Epithelial cell of esophagus (primary cell): ENCODE measurements around the gene ZNF345.
A peak's percentile ranks its signal among the peaks of the same experiment; 100 is the strongest.

ENCODE experiments used
- DNase-seq: peaks from one replicate; pipeline ENCODE4 v3.0.0; 2010; ENCODE audit warnings: low read depth
- H3K4me3 ChIP-seq: 2 replicates; pipeline ENCODE4 v1.5.1; 2011; ENCODE audit warnings: mild to moderate bottlenecking, low read length, control low read depth
- TF ChIP-seq, protein P1 (sequence below): IDR thresholded peaks from 2 replicates; pipeline ENCODE4 v1.5.1; 2011; ENCODE audit warnings: low read depth, mild to moderate bottlenecking, low read length, control low read depth, inconsistent platforms; ENCODE audit not compliant: insufficient read depth; ENCODE audit errors: missing control alignments

The ZNF345 gene

DNA sequence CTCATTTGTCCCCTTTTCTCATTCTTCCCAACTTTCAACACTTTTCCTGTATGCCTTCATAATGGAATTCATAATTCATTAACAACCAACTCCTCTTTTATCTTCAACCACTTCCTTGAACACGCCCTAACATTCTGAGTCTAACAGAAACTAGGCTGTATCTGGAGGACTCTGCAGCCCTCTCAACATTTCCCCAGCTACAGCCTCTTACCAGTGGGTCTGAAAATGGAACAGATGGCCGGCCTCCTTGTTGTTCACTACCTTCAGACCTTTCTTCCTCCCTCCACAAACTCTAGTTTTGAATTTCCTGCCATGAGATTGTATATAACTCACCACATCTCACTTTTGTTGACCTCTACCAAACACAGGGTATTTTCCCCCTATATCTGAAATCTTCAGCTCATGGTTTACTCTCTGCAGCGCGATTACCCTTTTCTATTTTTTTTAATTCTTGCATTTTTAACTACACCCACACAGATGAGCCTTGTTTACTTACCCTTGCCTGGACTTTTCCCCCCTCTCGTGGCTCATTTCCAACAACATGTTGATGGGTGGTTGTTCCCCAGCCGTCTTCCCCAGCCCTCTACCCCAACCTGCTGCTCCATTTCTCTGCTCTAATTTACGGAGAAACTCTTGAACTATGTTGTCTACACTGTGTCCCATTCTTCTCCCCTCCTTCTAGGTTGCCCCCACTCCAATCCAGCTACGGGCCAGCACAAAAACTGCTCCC lies 13.3 kb upstream of the ZNF345 start:
- peak; percentile 17 for DNase-seq
- TF ChIP-seq, protein P1, sequence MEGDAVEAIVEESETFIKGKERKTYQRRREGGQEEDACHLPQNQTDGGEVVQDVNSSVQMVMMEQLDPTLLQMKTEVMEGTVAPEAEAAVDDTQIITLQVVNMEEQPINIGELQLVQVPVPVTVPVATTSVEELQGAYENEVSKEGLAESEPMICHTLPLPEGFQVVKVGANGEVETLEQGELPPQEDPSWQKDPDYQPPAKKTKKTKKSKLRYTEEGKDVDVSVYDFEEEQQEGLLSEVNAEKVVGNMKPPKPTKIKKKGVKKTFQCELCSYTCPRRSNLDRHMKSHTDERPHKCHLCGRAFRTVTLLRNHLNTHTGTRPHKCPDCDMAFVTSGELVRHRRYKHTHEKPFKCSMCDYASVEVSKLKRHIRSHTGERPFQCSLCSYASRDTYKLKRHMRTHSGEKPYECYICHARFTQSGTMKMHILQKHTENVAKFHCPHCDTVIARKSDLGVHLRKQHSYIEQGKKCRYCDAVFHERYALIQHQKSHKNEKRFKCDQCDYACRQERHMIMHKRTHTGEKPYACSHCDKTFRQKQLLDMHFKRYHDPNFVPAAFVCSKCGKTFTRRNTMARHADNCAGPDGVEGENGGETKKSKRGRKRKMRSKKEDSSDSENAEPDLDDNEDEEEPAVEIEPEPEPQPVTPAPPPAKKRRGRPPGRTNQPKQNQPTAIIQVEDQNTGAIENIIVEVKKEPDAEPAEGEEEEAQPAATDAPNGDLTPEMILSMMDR, result no peak
- peak overlapping the region; percentile 79 for H3K4me3 ChIP-seq

DNA sequence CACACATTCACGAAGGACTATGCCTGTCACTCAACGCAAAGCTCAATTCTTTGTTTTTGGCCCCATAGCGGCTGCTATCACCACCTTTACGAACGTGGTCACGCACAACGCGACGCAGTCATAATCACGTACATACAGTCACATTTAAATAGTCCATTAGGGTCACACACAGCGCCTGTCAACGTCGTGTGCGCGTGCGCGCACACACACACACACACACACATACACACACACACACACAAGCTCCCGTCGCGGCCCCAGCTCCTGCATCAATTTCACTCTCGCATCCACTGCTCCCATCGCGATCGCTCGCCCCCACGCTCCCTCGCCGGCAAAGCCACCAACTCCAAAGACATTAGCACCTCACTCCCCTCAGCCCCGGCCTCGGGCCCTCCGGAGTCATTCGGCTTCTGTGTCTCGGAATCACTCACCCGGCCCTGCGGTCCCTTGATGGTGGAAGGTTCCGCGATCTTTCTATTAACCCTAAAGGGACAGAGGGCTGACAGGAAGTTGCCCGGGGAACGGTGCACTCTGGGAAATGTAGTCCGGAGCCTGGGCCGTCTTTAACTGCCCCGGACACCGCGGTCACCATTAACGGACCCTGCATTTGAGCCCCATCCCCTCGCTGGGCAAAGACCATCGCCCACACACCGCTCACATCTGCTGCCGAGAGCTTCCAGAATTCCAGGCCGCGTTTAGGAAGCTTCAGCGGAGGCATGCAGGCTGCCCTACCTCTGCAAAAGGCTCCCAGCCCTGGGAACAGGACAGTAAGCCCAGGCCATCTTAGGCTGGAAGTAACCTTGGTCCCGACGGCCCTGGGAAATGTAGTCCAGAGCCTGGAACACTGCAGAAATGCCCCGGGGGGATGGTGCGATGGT lies 12.5 kb upstream of the ZNF345 start, which contains the start of gene ZNF790:
ZNF790 (minus strand) TSS at position 482 of the 878 bp plus-strand sequence. CDS start 12,768 bp downstream, outside the sequence.
- TF ChIP-seq, protein P1, result no peak
- peak within 1 kb of the TSS; percentile 79 for H3K4me3 ChIP-seq
- DNase-seq, result peak; percentile 91

- H3K4me3 ChIP-seq, result peak overlapping the region; percentile 79
- TF ChIP-seq, protein P1, result no peak
- no peak for DNase-seq
Observed at GRCh38 chr19:36838784-36839324, 11.8 kb upstream of the ZNF345 start.

DNA sequence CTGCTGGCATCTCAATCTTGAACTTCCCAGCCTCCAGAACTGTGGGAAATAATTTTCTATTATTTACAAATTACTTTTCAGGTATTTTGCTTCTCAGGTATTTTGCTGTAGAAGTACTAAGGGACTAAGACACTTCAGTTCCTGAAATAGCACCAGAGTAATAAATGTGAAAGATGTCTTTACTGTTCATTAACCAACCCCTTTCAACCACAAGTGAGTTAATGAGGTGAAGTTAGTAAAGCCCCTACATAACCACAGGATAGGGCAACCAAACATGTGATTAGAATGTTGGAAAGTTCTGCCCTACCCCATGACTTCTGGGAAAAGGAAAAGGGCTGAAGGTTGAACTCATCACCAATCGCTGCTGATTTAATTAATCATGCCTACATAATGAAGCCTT lies 2.7 kb upstream of the ZNF345 start:
- no peak for DNase-seq
- no peak overlapping the region for H3K4me3 ChIP-seq
- TF ChIP-seq, protein P1, result no peak

DNA sequence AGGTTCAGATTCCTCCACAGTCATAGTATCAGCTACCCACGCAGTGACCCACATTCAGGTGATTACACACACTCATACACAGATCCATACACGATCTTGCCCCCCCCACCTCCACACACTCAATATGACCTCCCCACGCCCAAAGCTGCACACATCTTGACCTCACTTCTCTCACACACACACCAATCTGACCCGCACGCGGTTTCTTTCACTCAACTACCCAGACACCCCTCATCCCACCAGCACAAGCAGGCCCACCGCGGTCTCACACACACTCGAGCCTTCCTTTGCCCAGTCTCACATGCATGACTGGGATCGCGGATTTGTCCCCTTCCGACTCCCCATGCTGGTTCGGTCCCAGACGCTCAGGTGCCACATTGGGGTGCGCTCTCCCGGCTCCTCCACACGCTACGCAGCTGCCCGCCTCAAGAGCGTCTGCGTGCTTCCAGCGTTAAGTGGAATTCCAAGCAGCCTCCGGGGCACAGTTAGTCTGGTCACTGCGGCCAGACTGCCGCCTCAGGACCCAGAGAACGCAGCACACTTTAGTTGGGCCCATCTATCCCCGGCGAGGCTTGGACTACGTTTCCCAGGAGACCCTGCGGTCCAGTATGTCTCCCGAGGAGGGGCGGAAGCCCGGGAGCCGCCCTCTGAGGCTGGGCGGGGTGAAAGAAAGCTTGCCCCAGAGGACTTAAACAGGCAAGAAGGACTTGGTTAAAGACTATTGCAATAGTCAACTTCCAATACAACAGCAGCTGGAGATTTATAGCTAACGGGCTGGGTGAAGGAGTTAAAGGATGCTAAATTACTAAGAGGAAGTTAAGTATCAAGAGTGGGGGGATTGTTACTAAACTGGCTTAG lies 746 bp upstream of the ZNF345 start:
- TF ChIP-seq, protein P1, result no peak
- peak overlapping the region; percentile 98 for H3K4me3 ChIP-seq
- DNase-seq, result peak; percentile 95

DNA sequence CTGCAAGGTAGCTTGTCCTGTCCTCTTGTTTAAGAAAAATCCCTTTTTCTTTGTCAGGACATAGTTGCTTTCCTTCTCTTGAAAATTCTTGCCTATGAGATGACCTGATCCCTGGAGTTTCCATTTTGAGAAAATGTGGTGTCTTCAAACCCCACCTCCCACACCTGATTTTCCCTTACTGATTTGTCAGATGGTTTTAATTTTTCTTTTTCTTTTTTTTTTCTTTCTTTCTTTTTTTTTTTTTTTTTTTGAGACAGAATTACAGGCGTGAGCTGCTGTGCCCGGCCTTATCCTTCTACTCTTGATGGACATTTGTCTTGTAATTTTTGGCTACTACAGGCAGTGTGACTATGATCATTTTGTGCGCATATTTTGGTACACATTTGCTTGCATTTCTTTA lies 1.2 kb downstream of the ZNF345 start:
- no peak for DNase-seq
- TF ChIP-seq, protein P1, result no peak
- H3K4me3 ChIP-seq, result no peak overlapping the region
